Measurements from ENCODE around the gene NT5C.

Gene NT5C

GRCh38 chr17:75081611-75082540 lies 49.7 kb downstream of the NT5C start:
- no peaks in the 10 kb centered on the region for H3K36me3 ChIP-seq (ENCODE audit: control insufficient read depth, insufficient read depth, low read length)
- no peaks in the 10 kb centered on the region for H3K27me3 ChIP-seq (replicated peaks; ENCODE audit: control insufficient read depth, insufficient read depth, low read length)
- DNase-seq (ENCODE audit: extremely low read depth, insufficient read length) = no peak
- no peak overlapping the region for H3K4me3 ChIP-seq (replicated peaks; ENCODE audit: low read depth, low read length)
- TF ChIP-seq CTCF (IDR thresholded peaks at IDR 0.05; ENCODE audit: insufficient read depth, low read length, poor library complexity, severe bottlenecking) = no peak
